Mesenchymal stem cell (in vitro differentiated cells and primary cell): ENCODE data around the gene GABBR2.

ENCODE experiments used
- DNase-seq: peaks from one replicate; pipeline ENCODE4 v3.0.0-alpha.2; 2013
- H2AFZ ChIP-seq: one replicate; pipeline ENCODE4 v1.6.1; 2013; ENCODE audit warnings: low read depth, mild to moderate bottlenecking, control low read depth, inconsistent platforms, low read length, moderate library complexity
- H2AK5ac ChIP-seq: 2 replicates; pipeline ENCODE4 v1.6.1; 2013; ENCODE audit warnings: low read length, moderate library complexity, mild to moderate bottlenecking, inconsistent platforms; ENCODE audit not compliant: severe bottlenecking
- H2BK120ac ChIP-seq: one replicate; pipeline ENCODE4 v1.6.1; 2013; ENCODE audit warnings: low read depth, mild to moderate bottlenecking, inconsistent platforms, low read length, moderate library complexity
- H2BK12ac ChIP-seq, 2 experiments: one replicate each; pipeline ENCODE4 v1.6.1; 2013; ENCODE audit warnings: inconsistent platforms in 2 of 2, low read length in 2 of 2, mild to moderate bottlenecking in 2 of 2, moderate library complexity in 2 of 2, control low read depth in 1 of 2
- H2BK15ac ChIP-seq: one replicate; pipeline ENCODE4 v1.6.1; 2013; ENCODE audit warnings: mild to moderate bottlenecking, low read depth, inconsistent platforms; ENCODE audit not compliant: poor library complexity, severe bottlenecking
- H2BK5ac ChIP-seq: 2 replicates; pipeline ENCODE4 v1.6.1; 2013; ENCODE audit warnings: low read depth, mild to moderate bottlenecking, low read length, control low read depth, inconsistent platforms; ENCODE audit not compliant: poor library complexity, severe bottlenecking
- H3K14ac ChIP-seq, 2 experiments: one replicate each; pipeline ENCODE4 v1.6.1; 2013; ENCODE audit warnings: inconsistent platforms in 2 of 2, low read length in 2 of 2, control low read depth in 1 of 2, mild to moderate bottlenecking in 1 of 2, moderate library complexity in 1 of 2
- H3K18ac ChIP-seq, 2 experiments: one replicate each; pipeline ENCODE4 v1.6.1; 2013; ENCODE audit warnings: inconsistent platforms in 2 of 2, low read length in 2 of 2, control low read depth in 1 of 2, low read depth in 1 of 2, mild to moderate bottlenecking in 1 of 2
- H3K23ac ChIP-seq, 2 experiments: one replicate each; pipeline ENCODE4 v1.6.1; 2013; ENCODE audit warnings: inconsistent platforms in 2 of 2, low read length in 2 of 2, mild to moderate bottlenecking in 2 of 2, moderate library complexity in 2 of 2, control low read depth in 1 of 2
- H3K27ac ChIP-seq: 2 replicates; pipeline ENCODE4 v1.5.1; 2013; ENCODE audit warnings: mild to moderate bottlenecking, moderate library complexity, low read length, control low read depth, inconsistent platforms; ENCODE audit not compliant: poor library complexity, severe bottlenecking
- H3K27me3 ChIP-seq, 2 experiments: 2 replicates each; pipeline versions ENCODE4 v1.6.1 to v1.7.0; 2013; ENCODE audit warnings: low read length in 2 of 2, mild to moderate bottlenecking in 2 of 2, moderate library complexity in 2 of 2, control low read depth in 1 of 2, inconsistent platforms in 1 of 2; ENCODE audit not compliant: control insufficient read depth in 1 of 2, insufficient read depth in 1 of 2
- H3K36me3 ChIP-seq, 2 experiments: 2 replicates each; pipeline versions ENCODE4 v1.6.1 to v1.7.0; 2013; ENCODE audit warnings: low read length in 2 of 2, control low read depth in 1 of 2, inconsistent platforms in 1 of 2, low read depth in 1 of 2, mild to moderate bottlenecking in 1 of 2; ENCODE audit not compliant: insufficient read depth in 2 of 2, control insufficient read depth in 1 of 2
- H3K4ac ChIP-seq, 2 experiments: one replicate each; pipeline ENCODE4 v1.6.1; 2013; ENCODE audit warnings: inconsistent platforms in 2 of 2, low read length in 2 of 2, mild to moderate bottlenecking in 2 of 2, moderate library complexity in 2 of 2, control low read depth in 1 of 2, low read depth in 1 of 2
- H3K4me1 ChIP-seq: 2 replicates; pipeline ENCODE4 v1.6.1; 2013; ENCODE audit warnings: low read depth, low read length, control low read depth; ENCODE audit not compliant: control insufficient read depth, insufficient read depth
- H3K4me2 ChIP-seq: 2 replicates; pipeline ENCODE4 v1.6.1; 2013; ENCODE audit warnings: low read length, mild to moderate bottlenecking, inconsistent platforms; ENCODE audit not compliant: poor library complexity, severe bottlenecking
- H3K4me3 ChIP-seq, 2 experiments: 2 replicates each; pipeline versions ENCODE4 v1.5.1 to v1.7.0; 2013; ENCODE audit warnings: low read length in 2 of 2, mild to moderate bottlenecking in 2 of 2, control low read depth in 1 of 2, low read depth in 1 of 2; ENCODE audit not compliant: insufficient read depth in 1 of 2
- H3K79me1 ChIP-seq: replicated peaks from 2 replicates; pipeline ENCODE4 v1.6.1; 2013; ENCODE audit warnings: mild to moderate bottlenecking, control low read depth, low read length, inconsistent platforms; ENCODE audit not compliant: poor library complexity, severe bottlenecking
- H3K9ac ChIP-seq: 2 replicates; pipeline ENCODE4 v1.7.0; 2013; ENCODE audit warnings: mild to moderate bottlenecking, low read length, moderate library complexity
- H3K9me3 ChIP-seq: 2 replicates; pipeline ENCODE4 v1.7.0; 2013; ENCODE audit warnings: mild to moderate bottlenecking, low read length; ENCODE audit not compliant: control insufficient read depth
- H4K8ac ChIP-seq: one replicate; pipeline ENCODE4 v1.6.1; 2013; ENCODE audit warnings: inconsistent platforms, mild to moderate bottlenecking, low read length, moderate library complexity
- H4K91ac ChIP-seq: one replicate; pipeline ENCODE4 v1.6.1; 2013; ENCODE audit warnings: mild to moderate bottlenecking, low read length, inconsistent platforms
- WGBS: methylation state at CpG from one replicate; pipeline ENCODE4 v1.1.7; 2013; ENCODE audit warnings: mixed read lengths; 5-methylcytosine and 5-hydroxymethylcytosine counted together

The GABBR2 gene

DNA sequence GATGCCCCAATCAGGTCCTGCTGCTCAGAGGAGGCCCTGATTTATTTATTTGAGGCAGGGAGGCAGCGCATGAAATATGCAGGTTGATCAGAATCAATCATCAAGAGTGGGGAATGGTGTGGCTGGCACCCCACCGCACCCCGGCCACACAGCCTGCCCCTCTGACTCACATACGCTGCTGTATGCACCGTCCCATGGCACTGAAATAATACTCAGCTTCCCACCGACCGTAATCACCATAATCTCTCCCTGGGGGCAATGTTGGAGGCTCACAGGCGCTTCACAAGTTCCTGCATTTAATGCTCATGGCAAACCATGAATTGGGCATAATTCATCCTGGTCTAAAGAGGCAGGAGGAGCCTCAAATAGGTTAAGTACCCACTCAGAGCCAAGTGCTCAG is 312.1 kb downstream of the GABBR2 start:
- 85% methylated on average over 8 of the region's 8 CpGs for WGBS
- no peak overlapping the region for H2AK5ac ChIP-seq
- no peak for DNase-seq

DNA sequence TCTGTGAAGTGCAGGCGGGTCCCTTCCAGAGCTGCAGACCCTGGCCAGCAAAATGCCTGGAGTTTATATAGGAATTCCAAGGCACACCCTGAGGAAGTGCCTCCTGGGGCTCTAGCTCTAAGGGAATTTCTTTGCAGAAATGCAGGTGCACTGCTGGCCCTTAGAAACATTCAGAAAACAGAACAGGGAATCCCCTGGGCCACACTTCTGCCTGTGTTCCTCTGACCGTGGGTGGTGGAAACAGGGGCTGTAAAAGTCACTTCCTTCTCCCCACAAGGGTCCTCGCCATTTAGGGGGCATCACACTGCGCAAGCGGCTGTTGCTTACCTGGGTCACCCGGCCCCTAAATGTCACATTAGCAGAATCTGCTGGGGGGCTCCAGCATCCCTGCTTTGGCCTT is 312.5 kb downstream of the GABBR2 start:
- Histone ChIP-seq H3K4ac (no peak overlapping the region), H3K14ac (no peak overlapping the region), H3K18ac (no peak overlapping the region), H3K9me3 (no peaks in the 10 kb centered on the region), H2BK5ac (no peak overlapping the region), H2BK12ac (no peak overlapping the region), H3K27me3 (peaks cover 41 to 45% of the 10 kb centered on the region in 2 experiments), H3K4me2 (no peak overlapping the region), H2AK5ac (no peak overlapping the region), H2BK15ac (no peak overlapping the region), H4K91ac (no peak overlapping the region), H3K27ac (no peak overlapping the region), H4K8ac (no peak overlapping the region), H3K79me1 (no peaks in the 10 kb centered on the region), H3K23ac (no peak overlapping the region), H2BK120ac (no peak overlapping the region), H2AFZ (no peak overlapping the region), H3K36me3 (no peaks in the 10 kb centered on the region), H3K9ac (no peak overlapping the region), H3K4me1 (no peaks in the 10 kb centered on the region), H3K4me3 (no peak overlapping the region)
- 72% methylated on average over 6 of the region's 6 CpGs for WGBS
- DNase-seq, result no peak

More for the DNA sequence above, 312.1 kb downstream of the GABBR2 start:
- peaks cover 41 to 45% of the 10 kb centered on the region in 2 experiments for H3K27me3 ChIP-seq
- no peak overlapping the region for H3K4ac ChIP-seq
- H2AFZ ChIP-seq, result no peak overlapping the region
- no peak overlapping the region for H3K23ac ChIP-seq
- H3K4me3 ChIP-seq, result no peak overlapping the region
- no peaks in the 10 kb centered on the region for H3K9me3 ChIP-seq
- H4K91ac ChIP-seq, result no peak overlapping the region
- H2BK5ac ChIP-seq, result no peak overlapping the region
- H2BK12ac ChIP-seq, result no peak overlapping the region
- no peak overlapping the region for H2BK120ac ChIP-seq
- no peak overlapping the region for H3K4me2 ChIP-seq
- H3K14ac ChIP-seq, result no peak overlapping the region
- H3K4me1 ChIP-seq, result no peaks in the 10 kb centered on the region
- H3K36me3 ChIP-seq, result no peaks in the 10 kb centered on the region
- no peaks in the 10 kb centered on the region for H3K79me1 ChIP-seq
- H3K9ac ChIP-seq, result no peak overlapping the region
- no peak overlapping the region for H2BK15ac ChIP-seq
- H4K8ac ChIP-seq, result no peak overlapping the region
- no peak overlapping the region for H3K27ac ChIP-seq
- H3K18ac ChIP-seq, result no peak overlapping the region

DNA sequence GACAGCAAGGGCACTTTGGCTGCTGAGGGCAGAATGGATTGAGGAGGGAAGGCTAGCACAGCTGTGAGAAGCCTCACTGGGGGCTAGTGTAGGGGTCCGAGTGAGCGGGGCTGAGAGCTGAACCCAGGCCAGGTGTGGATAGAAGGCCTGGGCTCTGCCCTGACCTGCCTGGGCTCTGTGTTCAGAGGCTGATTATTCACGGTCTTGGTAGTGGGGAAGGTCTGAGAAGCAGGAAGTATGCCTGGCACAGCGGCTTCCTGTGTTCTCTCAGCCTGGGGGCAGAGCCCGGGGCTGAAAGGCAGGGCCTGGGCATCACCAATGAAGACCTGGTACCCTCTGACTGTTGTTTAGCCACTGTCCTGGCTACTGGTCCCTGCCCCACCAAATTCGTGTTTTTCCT is 316.9 kb downstream of the GABBR2 start:
- Histone ChIP-seq H3K23ac (no peak overlapping the region), H2AFZ (no peak overlapping the region), H2BK120ac (no peak overlapping the region), H3K27ac (no peak overlapping the region), H4K8ac (no peak overlapping the region), H3K9ac (no peak overlapping the region), H2BK15ac (no peak overlapping the region), H3K18ac (no peak overlapping the region), H3K79me1 (no peaks in the 10 kb centered on the region), H3K4me3 (no peak overlapping the region), H2AK5ac (no peak overlapping the region), H3K9me3 (no peaks in the 10 kb centered on the region), H3K4me2 (no peak overlapping the region), H4K91ac (no peak overlapping the region), H3K27me3 (peaks cover 27% of the 10 kb centered on the region in 2 experiments), H3K4me1 (no peaks in the 10 kb centered on the region), H2BK5ac (no peak overlapping the region), H3K14ac (no peak overlapping the region), H3K36me3 (no peaks in the 10 kb centered on the region), H2BK12ac (no peak overlapping the region), H3K4ac (no peak overlapping the region)
- 79% methylated on average over 6 of the region's 6 CpGs for WGBS
- no peak for DNase-seq

DNA sequence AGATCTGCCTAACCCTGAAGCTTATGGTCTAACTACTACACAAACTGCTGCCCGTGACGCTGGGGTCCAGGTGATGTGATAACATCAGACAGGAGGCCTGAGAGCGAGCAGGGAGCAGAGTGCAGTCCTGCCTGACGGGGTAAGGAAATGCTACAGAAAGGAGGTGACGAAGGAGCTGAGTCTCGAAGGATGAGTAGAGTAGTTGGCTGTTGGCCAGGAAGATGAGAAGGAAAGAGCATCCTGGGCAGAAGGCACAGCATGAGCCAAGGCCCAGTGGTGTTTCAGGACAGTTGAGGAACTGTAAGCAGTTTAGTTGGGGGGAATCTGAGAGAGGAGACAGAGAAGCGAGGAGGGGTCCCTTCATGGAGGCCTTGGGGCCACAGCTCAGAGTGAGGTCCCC is 317.3 kb downstream of the GABBR2 start:
- Histone ChIP-seq H2AFZ (no peak overlapping the region), H3K27ac (no peak overlapping the region), H3K79me1 (no peaks in the 10 kb centered on the region), H3K18ac (no peak overlapping the region), H2AK5ac (no peak overlapping the region), H3K9me3 (no peaks in the 10 kb centered on the region), H3K27me3 (peaks cover 23 to 25% of the 10 kb centered on the region in 2 experiments), H4K91ac (no peak overlapping the region), H2BK120ac (no peak overlapping the region), H2BK15ac (no peak overlapping the region), H2BK5ac (no peak overlapping the region), H3K9ac (no peak overlapping the region), H2BK12ac (no peak overlapping the region), H3K4ac (no peak overlapping the region), H3K14ac (no peak overlapping the region), H3K4me3 (no peak overlapping the region), H4K8ac (no peak overlapping the region), H3K23ac (no peak overlapping the region), H3K4me2 (no peak overlapping the region), H3K4me1 (peaks cover under 1% of the 10 kb centered on the region), H3K36me3 (no peaks in the 10 kb centered on the region)
- DNase-seq, result no peak
- 77% methylated on average over 7 of the region's 7 CpGs for WGBS
